ENCODE measurements around the gene BAZ1A.
"Not testable (repeated sequence)": the region's sequence is repeated elsewhere in the genome, so short reads cannot be mapped to it uniquely, and the experiment has no call there.

The BAZ1A gene

DNA sequence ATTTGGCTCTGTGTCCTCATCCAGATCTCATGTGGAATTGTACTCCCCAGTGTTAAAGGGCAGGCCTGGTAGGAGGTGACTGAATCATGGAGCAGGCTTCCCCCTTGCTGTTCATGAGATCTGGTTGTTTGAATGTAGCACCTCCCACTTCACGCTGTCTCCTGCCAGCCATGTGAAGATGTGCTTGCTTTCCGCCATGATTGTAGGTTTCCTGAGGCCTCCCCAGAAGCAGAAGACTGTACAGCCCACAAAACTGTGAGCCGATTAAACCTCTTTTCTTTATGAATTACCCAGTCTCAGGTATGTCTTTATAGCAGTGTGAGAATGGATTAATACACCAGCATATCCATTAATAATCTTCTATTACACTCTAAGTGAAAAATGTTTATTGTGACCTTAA lies 70.2 kb downstream of the BAZ1A start:
- CTCF ChIA-PET = no interaction called here
- no peak for DNase-seq
- 100% methylated on average over 1 of the region's 3 CpGs for WGBS (ENCODE audit: insufficient coverage)
- Histone ChIP-seq H3K4me1 (ENCODE audit: control extremely low read depth in 1 of 4, control insufficient read depth in 4 of 4, insufficient read depth in 4 of 4, low read length in 3 of 4) (no peaks in the 10 kb centered on the region), H3K4me3 (ENCODE audit: control insufficient read depth in 1 of 7, extremely low read depth in 1 of 7, insufficient read depth in 4 of 7, low read depth in 2 of 7, low read length in 6 of 7) (no peak overlapping the region), H3K36me3 (ENCODE audit: control insufficient read depth in 4 of 4, insufficient read depth in 4 of 4, low read length in 3 of 4) (peaks cover 31 to 57% (median 47%) of the 10 kb centered on the region in 4 experiments), H3K9me3 (ENCODE audit: control extremely low read depth in 1 of 5, control insufficient read depth in 4 of 5, insufficient read depth in 2 of 5, low read depth in 1 of 5, low read length in 4 of 5) (peaks cover 2 to 11% (median 3%) of the 10 kb centered on the region in 5 experiments), H3K27ac (ENCODE audit: insufficient read depth in 1 of 2, low read depth in 1 of 2, low read length in 2 of 2, poor library complexity in 1 of 2, severe bottlenecking in 2 of 2) (no peak overlapping the region), H3K27me3 (replicated peaks in 2 of 5; ENCODE audit: control insufficient read depth in 4 of 5, insufficient read depth in 5 of 5, low read length in 4 of 5) (no peaks in the 10 kb centered on the region)
- POLR2A ChIA-PET = no interaction called here

DNA sequence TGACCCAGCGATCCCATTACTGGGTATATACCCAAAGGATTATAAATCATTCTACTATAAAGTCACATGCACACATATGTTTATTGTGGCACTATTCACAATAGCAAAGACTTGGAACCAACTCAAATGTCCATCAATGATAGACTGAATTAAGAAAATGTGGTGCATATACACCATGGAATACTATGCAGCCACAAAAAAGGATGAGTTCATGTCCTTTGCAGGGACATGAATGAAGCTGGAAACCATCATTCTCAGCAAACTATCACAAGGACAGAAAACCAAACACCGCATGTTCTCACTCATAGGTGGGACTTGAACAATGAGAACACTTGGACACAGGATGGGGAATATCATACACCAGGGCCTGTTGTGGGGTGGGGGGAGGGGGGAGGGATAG lies 76.3 kb downstream of the BAZ1A start:
- DNase-seq; H3K4me3 ChIP-seq (ENCODE audit: control insufficient read depth in 1 of 7, extremely low read depth in 1 of 7, insufficient read depth in 4 of 7, low read depth in 2 of 7, low read length in 6 of 7); CTCF ChIA-PET; H3K9me3 ChIP-seq (ENCODE audit: control extremely low read depth in 1 of 5, control insufficient read depth in 4 of 5, insufficient read depth in 2 of 5, low read depth in 1 of 5, low read length in 4 of 5); H3K27ac ChIP-seq (ENCODE audit: insufficient read depth in 1 of 2, low read depth in 1 of 2, low read length in 2 of 2, poor library complexity in 1 of 2, severe bottlenecking in 2 of 2); H3K4me1 ChIP-seq (ENCODE audit: control extremely low read depth in 1 of 4, control insufficient read depth in 4 of 4, insufficient read depth in 4 of 4, low read length in 3 of 4); H3K27me3 ChIP-seq (replicated peaks in 2 of 5; ENCODE audit: control insufficient read depth in 4 of 5, insufficient read depth in 5 of 5, low read length in 4 of 5): not testable (repeated sequence)
- POLR2A ChIA-PET = interaction anchor here (0.6 kb wide), 1 partner anchor 115 kb away, joined by 3 read pairs; no protein-coding TSS in a partner anchor
- peaks cover 29 to 67% (median 45%) of the 10 kb centered on the region in 4 experiments for H3K36me3 ChIP-seq (ENCODE audit: control insufficient read depth in 4 of 4, insufficient read depth in 4 of 4, low read length in 3 of 4)
- no CpG with 5 or more reads among the region's 2 CpGs for WGBS (ENCODE audit: insufficient coverage)

DNA sequence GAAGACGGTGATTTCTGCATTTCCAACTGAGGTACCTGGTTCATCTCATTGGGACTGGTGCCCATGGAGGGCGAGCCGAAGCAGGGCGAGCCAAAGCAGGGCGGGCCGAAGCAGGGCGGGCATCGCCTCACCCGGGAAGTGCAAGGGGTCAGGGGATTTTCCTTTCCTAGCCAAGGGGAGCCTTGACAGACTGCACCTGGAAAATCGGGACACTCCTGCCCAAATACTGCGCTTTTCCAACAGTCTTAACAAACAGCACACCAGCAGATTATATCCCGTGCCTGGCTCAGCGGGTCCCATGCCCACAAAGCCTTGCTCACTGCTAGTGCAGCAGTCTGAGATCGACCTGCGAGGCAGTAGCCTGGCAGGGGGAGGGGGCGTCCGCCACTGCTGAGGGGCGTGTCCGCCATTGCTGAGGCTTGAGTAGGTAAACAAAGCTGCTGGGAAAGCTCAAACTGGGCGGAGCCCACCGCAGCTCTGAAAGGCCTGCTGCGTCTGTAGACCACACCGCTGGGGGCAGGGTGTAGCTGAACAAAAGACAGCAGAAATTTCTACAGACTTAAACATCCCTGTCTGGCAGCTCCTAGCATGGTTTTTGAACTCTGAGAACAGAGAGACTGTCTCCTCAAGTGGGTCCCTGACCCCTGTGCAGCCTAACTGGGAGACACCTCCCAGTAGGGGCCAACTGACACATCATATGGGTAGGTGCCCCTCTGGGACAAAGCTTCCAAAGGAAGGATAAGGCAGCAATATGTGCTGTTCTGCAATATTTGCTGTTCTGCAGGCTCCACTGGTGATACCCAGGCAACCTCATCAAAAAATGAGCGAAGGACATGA lies 77.2 kb downstream of the BAZ1A start:
- H3K4me3 ChIP-seq (ENCODE audit: control insufficient read depth in 1 of 7, extremely low read depth in 1 of 7, insufficient read depth in 4 of 7, low read depth in 2 of 7, low read length in 6 of 7) = no peak overlapping the region
- ChIA-PET POLR2A (interaction anchor here (0.6 kb wide), 1 partner anchor 115 kb away, joined by 3 read pairs; no protein-coding TSS in a partner anchor), CTCF (no interaction called here)
- H3K27me3 ChIP-seq (replicated peaks in 2 of 5; ENCODE audit: control insufficient read depth in 4 of 5, insufficient read depth in 5 of 5, low read length in 4 of 5) = no peaks in the 10 kb centered on the region
- H3K9me3 ChIP-seq (ENCODE audit: control extremely low read depth in 1 of 5, control insufficient read depth in 4 of 5, insufficient read depth in 2 of 5, low read depth in 1 of 5, low read length in 4 of 5) = peaks cover 0 to 3% (median 0%) of the 10 kb centered on the region in 5 experiments
- 98% methylated on average over 21 of the region's 24 CpGs for WGBS (ENCODE audit: insufficient coverage)
- H3K27ac ChIP-seq (ENCODE audit: insufficient read depth in 1 of 2, low read depth in 1 of 2, low read length in 2 of 2, poor library complexity in 1 of 2, severe bottlenecking in 2 of 2) = no peak overlapping the region
- H3K4me1 ChIP-seq (ENCODE audit: control extremely low read depth in 1 of 4, control insufficient read depth in 4 of 4, insufficient read depth in 4 of 4, low read length in 3 of 4) = no peaks in the 10 kb centered on the region
- DNase-seq = no peak
- peaks cover 27 to 67% (median 43%) of the 10 kb centered on the region in 4 experiments for H3K36me3 ChIP-seq (ENCODE audit: control insufficient read depth in 4 of 4, insufficient read depth in 4 of 4, low read length in 3 of 4)

DNA sequence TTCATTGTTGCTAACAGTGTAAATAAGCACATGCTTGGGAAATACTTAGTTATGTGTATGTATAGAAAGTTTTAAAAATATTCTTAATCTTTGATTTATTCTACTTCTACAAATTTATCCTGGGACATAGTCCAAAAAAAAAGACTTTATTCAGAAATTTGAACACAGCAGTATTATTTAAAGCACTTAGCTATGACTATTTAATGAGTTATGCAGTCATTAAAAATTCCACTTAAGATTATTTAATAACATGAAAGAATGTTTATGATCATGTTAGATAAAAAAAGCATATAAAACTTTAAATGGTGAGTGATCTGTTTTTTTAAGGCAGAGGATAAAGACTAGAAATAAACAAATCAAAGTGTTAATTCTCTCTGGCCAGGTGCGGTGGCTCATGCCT lies 78.3 kb downstream of the BAZ1A start:
- Histone ChIP-seq H3K4me3 (ENCODE audit: control insufficient read depth in 1 of 7, extremely low read depth in 1 of 7, insufficient read depth in 4 of 7, low read depth in 2 of 7, low read length in 6 of 7) (no peak overlapping the region), H3K27me3 (replicated peaks in 2 of 5; ENCODE audit: control insufficient read depth in 4 of 5, insufficient read depth in 5 of 5, low read length in 4 of 5) (no peaks in the 10 kb centered on the region), H3K36me3 (ENCODE audit: control insufficient read depth in 4 of 4, insufficient read depth in 4 of 4, low read length in 3 of 4) (peaks cover 20 to 63% (median 40%) of the 10 kb centered on the region in 4 experiments), H3K9me3 (ENCODE audit: control extremely low read depth in 1 of 5, control insufficient read depth in 4 of 5, insufficient read depth in 2 of 5, low read depth in 1 of 5, low read length in 4 of 5) (peaks cover 0 to 3% (median 0%) of the 10 kb centered on the region in 5 experiments), H3K4me1 (ENCODE audit: control extremely low read depth in 1 of 4, control insufficient read depth in 4 of 4, insufficient read depth in 4 of 4, low read length in 3 of 4) (no peaks in the 10 kb centered on the region), H3K27ac (ENCODE audit: insufficient read depth in 1 of 2, low read depth in 1 of 2, low read length in 2 of 2, poor library complexity in 1 of 2, severe bottlenecking in 2 of 2) (no peak overlapping the region)
- no CpG with 5 or more reads among the region's 1 CpG for WGBS (ENCODE audit: insufficient coverage)
- ChIA-PET CTCF (no interaction called here), POLR2A (no interaction called here)
- no peak for DNase-seq

DNA sequence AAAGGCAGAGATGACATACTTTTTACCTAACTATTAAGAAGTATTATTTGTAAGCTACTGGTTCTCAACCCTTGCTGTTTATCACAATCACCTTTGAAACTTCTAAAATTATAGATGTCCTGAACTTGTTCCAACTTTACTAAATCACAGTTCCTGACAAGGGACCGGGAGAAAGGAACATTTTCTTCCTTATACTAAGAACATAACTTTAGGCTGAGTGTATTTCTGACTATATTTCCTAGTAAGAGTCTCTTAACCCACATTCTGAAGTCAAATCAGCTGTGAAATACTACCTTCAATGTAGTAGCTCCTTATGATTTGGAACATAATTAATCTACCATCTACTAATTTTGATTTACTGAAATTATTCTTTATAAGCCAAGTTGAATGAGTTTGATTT lies 80.2 kb downstream of the BAZ1A start:
- peaks cover 0 to 3% (median 0%) of the 10 kb centered on the region in 5 experiments for H3K9me3 ChIP-seq (ENCODE audit: control extremely low read depth in 1 of 5, control insufficient read depth in 4 of 5, insufficient read depth in 2 of 5, low read depth in 1 of 5, low read length in 4 of 5)
- CTCF ChIA-PET = no interaction called here
- no CpG with 5 or more reads among the region's 1 CpG for WGBS (ENCODE audit: insufficient coverage)
- no peaks in the 10 kb centered on the region for H3K27me3 ChIP-seq (replicated peaks in 2 of 5; ENCODE audit: control insufficient read depth in 4 of 5, insufficient read depth in 5 of 5, low read length in 4 of 5)
- H3K4me3 ChIP-seq (ENCODE audit: control insufficient read depth in 1 of 7, extremely low read depth in 1 of 7, insufficient read depth in 4 of 7, low read depth in 2 of 7, low read length in 6 of 7) = no peak overlapping the region
- POLR2A ChIA-PET = no interaction called here
- H3K36me3 ChIP-seq (ENCODE audit: control insufficient read depth in 4 of 4, insufficient read depth in 4 of 4, low read length in 3 of 4) = peaks cover 20 to 65% (median 42%) of the 10 kb centered on the region in 4 experiments
- no peak for DNase-seq
- no peaks in the 10 kb centered on the region for H3K4me1 ChIP-seq (ENCODE audit: control extremely low read depth in 1 of 4, control insufficient read depth in 4 of 4, insufficient read depth in 4 of 4, low read length in 3 of 4)
- H3K27ac ChIP-seq (ENCODE audit: insufficient read depth in 1 of 2, low read depth in 1 of 2, low read length in 2 of 2, poor library complexity in 1 of 2, severe bottlenecking in 2 of 2) = no peak overlapping the region

DNA sequence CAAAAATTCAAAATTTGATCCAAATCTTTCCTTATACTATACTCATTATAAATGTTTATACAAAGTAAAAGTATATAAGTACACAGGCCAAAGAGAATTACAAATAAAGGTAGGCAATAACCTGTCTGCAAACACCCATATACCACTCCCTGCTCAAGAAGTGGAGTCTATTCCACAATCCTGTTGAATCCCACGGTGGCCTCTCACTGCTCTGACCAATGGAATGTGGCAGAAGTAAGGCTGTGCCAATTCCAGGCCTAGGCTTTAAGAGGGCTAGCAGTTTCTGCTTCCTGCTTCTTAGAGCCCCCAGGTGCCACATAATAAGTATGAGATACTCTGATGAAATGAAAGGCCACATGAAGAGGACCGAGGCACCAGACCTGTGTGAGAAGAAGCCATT lies 80.9 kb downstream of the BAZ1A start:
- ChIA-PET POLR2A (no interaction called here), CTCF (no interaction called here)
- peaks cover 20 to 63% (median 39%) of the 10 kb centered on the region in 4 experiments for H3K36me3 ChIP-seq (ENCODE audit: control insufficient read depth in 4 of 4, insufficient read depth in 4 of 4, low read length in 3 of 4)
- H3K4me1 ChIP-seq (ENCODE audit: control extremely low read depth in 1 of 4, control insufficient read depth in 4 of 4, insufficient read depth in 4 of 4, low read length in 3 of 4) = no peaks in the 10 kb centered on the region
- DNase-seq = no peak
- H3K4me3 ChIP-seq (ENCODE audit: control insufficient read depth in 1 of 7, extremely low read depth in 1 of 7, insufficient read depth in 4 of 7, low read depth in 2 of 7, low read length in 6 of 7) = no peak overlapping the region
- no peaks in the 10 kb centered on the region for H3K27me3 ChIP-seq (replicated peaks in 2 of 5; ENCODE audit: control insufficient read depth in 4 of 5, insufficient read depth in 5 of 5, low read length in 4 of 5)
- peaks cover 0 to 3% (median 0%) of the 10 kb centered on the region in 5 experiments for H3K9me3 ChIP-seq (ENCODE audit: control extremely low read depth in 1 of 5, control insufficient read depth in 4 of 5, insufficient read depth in 2 of 5, low read depth in 1 of 5, low read length in 4 of 5)
- WGBS (ENCODE audit: insufficient coverage) = 100% methylated on average over 1 of the region's 2 CpGs
- H3K27ac ChIP-seq (ENCODE audit: insufficient read depth in 1 of 2, low read depth in 1 of 2, low read length in 2 of 2, poor library complexity in 1 of 2, severe bottlenecking in 2 of 2) = no peak overlapping the region

DNA sequence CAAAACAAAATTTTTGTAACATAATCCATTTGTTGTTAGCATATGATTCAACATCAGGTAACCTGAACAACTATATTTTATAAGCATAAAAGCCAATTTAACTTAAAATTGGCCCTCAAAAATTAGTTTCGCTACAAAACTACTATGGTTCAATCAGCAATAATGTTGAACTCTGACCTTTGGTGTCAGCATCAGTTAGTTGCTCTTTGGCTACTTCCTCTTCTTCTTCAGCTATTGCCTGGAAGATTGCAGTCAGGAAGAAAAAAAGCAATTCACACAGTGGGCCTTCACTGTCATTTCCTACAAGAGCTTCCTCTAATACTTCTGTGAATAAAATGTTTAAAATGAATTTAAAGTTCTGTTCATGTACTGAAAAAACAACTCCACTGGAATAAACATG lies 82.6 kb downstream of the BAZ1A start:
- Histone ChIP-seq H3K27ac (ENCODE audit: insufficient read depth in 1 of 2, low read depth in 1 of 2, low read length in 2 of 2, poor library complexity in 1 of 2, severe bottlenecking in 2 of 2) (no peak overlapping the region), H3K27me3 (replicated peaks in 2 of 5; ENCODE audit: control insufficient read depth in 4 of 5, insufficient read depth in 5 of 5, low read length in 4 of 5) (no peaks in the 10 kb centered on the region), H3K4me1 (ENCODE audit: control extremely low read depth in 1 of 4, control insufficient read depth in 4 of 4, insufficient read depth in 4 of 4, low read length in 3 of 4) (no peaks in the 10 kb centered on the region), H3K36me3 (ENCODE audit: control insufficient read depth in 4 of 4, insufficient read depth in 4 of 4, low read length in 3 of 4) (peaks cover 16 to 61% (median 34%) of the 10 kb centered on the region in 4 experiments), H3K4me3 (ENCODE audit: control insufficient read depth in 1 of 7, extremely low read depth in 1 of 7, insufficient read depth in 4 of 7, low read depth in 2 of 7, low read length in 6 of 7) (no peak overlapping the region), H3K9me3 (ENCODE audit: control extremely low read depth in 1 of 5, control insufficient read depth in 4 of 5, insufficient read depth in 2 of 5, low read depth in 1 of 5, low read length in 4 of 5) (no peaks in the 10 kb centered on the region)
- WGBS (ENCODE audit: insufficient coverage) = 100% methylated on average over 1 of the region's 1 CpG
- DNase-seq = peak in 1 of 3 donors; percentile 3
- ChIA-PET CTCF (no interaction called here), POLR2A (no interaction called here)
